ENCODE results near the gene AGRN.
A peak's percentile ranks its signal among the peaks of the same experiment; 100 is the strongest.

Gene AGRN

GRCh38 chr1:1058088-1058905 is 38.4 kb downstream of the AGRN start:
- DNase-seq (ENCODE audit: low read depth), result no peak
- TF ChIP-seq CTCF (IDR thresholded peaks at IDR 0.05; ENCODE audit: low read depth, low read length) (no peak), POLR2A (IDR thresholded peaks at IDR 0.05; ENCODE audit: extremely low read depth, insufficient read length) (no peak), MAX (IDR thresholded peaks at IDR 0.05; ENCODE audit: low read depth, low read length) (no peak), MYC (IDR thresholded peaks at IDR 0.05; ENCODE audit: low read depth, low read length) (no peak)
- H3K4me3 ChIP-seq (ENCODE audit: low read depth, low read length), result no peak overlapping the region

- no peak overlapping the region for H3K4me3 ChIP-seq (ENCODE audit: low read depth, low read length)
- no peak for TF ChIP-seq MYC (IDR thresholded peaks at IDR 0.05; ENCODE audit: low read depth, low read length)
- no peak for TF ChIP-seq CTCF (IDR thresholded peaks at IDR 0.05; ENCODE audit: low read depth, low read length)
- no peak for TF ChIP-seq POLR2A (IDR thresholded peaks at IDR 0.05; ENCODE audit: extremely low read depth, insufficient read length)
- TF ChIP-seq MAX (IDR thresholded peaks at IDR 0.05; ENCODE audit: low read depth, low read length), result no peak
- DNase-seq (ENCODE audit: low read depth), result no peak
Measured at GRCh38 chr1:1058921-1059493, 39.1 kb downstream of the AGRN start.

- TF ChIP-seq MAX (IDR thresholded peaks at IDR 0.05; ENCODE audit: low read depth, low read length), result peak; percentile 17; the same call in 1 of the 2 replicates
- no peak for TF ChIP-seq POLR2A (IDR thresholded peaks at IDR 0.05; ENCODE audit: extremely low read depth, insufficient read length)
- H3K4me3 ChIP-seq (ENCODE audit: low read depth, low read length), result no peak overlapping the region
- DNase-seq (ENCODE audit: low read depth), result peak; percentile 83
Measured at GRCh38 chr1:1059494-1060280, 39.8 kb downstream of the AGRN start.

GRCh38 chr1:1060281-1061000 is 40.5 kb downstream of the AGRN start:
- H3K4me3 ChIP-seq (ENCODE audit: low read depth, low read length), result no peak overlapping the region
- DNase-seq (ENCODE audit: low read depth), result no peak
- no peak for TF ChIP-seq MYC (IDR thresholded peaks at IDR 0.05; ENCODE audit: low read depth, low read length)
- no peak for TF ChIP-seq CTCF (IDR thresholded peaks at IDR 0.05; ENCODE audit: low read depth, low read length)
- no peak for TF ChIP-seq POLR2A (IDR thresholded peaks at IDR 0.05; ENCODE audit: extremely low read depth, insufficient read length)
- no peak for TF ChIP-seq MAX (IDR thresholded peaks at IDR 0.05; ENCODE audit: low read depth, low read length)

GRCh38 chr1:1061682-1062345 is 41.9 kb downstream of the AGRN start:
- no peak overlapping the region for H3K4me3 ChIP-seq (ENCODE audit: low read depth, low read length)
- peak; percentile 45 for DNase-seq (ENCODE audit: low read depth)
- no peak for TF ChIP-seq POLR2A (IDR thresholded peaks at IDR 0.05; ENCODE audit: extremely low read depth, insufficient read length)
- TF ChIP-seq MYC (IDR thresholded peaks at IDR 0.05; ENCODE audit: low read depth, low read length), result no peak
- TF ChIP-seq MAX (IDR thresholded peaks at IDR 0.05; ENCODE audit: low read depth, low read length), result no peak
- TF ChIP-seq CTCF (IDR thresholded peaks at IDR 0.05; ENCODE audit: low read depth, low read length), result no peak
